Measurements from ENCODE around the gene WDR91.
A peak's percentile ranks its signal among the peaks of the same experiment; 100 is the strongest.
"Not testable (repeated sequence)": the region's sequence is repeated elsewhere in the genome, so short reads cannot be mapped to it uniquely, and the experiment has no call there.

WDR91 gene

DNA sequence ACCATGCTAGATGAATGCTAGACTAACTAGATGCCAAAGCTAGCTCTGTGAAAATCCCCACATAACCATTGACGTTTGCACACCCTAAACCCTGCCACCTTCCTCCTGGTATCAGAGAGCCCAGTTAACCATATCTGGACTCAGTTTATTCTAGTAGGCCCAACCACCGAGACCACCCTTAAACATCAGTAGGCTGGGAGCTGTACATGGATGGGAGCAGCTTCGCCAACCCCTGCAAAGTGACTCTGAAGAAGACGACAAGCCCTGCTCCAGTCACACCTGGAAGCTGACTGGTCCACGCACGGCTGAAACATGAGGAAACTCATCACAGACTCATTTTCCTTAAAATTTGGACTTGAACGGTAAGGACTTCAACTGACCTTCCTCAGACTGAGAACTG is 36.4 kb downstream of the WDR91 start:
- no peak for DNase-seq

DNA sequence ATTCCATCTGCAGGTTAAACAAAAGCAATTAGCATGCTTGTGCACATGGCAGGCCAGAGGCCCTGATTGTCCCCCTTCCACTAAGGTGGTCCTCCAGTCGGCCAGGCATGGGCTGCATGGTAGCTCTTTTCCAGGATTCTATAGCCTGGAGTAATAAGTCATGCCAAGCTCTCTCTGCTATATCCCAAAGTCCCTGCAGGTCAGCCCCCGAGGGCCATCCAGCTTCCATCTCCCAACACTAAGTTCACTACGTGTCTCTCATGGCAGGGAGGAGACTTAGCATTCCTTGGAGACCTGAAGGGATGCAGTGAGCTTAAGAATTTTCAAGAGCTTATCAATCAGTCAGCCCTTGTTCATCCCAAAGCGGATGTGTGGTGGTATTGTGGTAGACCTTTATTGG is 37.4 kb downstream of the WDR91 start:
- DNase-seq: not testable (repeated sequence)

DNA sequence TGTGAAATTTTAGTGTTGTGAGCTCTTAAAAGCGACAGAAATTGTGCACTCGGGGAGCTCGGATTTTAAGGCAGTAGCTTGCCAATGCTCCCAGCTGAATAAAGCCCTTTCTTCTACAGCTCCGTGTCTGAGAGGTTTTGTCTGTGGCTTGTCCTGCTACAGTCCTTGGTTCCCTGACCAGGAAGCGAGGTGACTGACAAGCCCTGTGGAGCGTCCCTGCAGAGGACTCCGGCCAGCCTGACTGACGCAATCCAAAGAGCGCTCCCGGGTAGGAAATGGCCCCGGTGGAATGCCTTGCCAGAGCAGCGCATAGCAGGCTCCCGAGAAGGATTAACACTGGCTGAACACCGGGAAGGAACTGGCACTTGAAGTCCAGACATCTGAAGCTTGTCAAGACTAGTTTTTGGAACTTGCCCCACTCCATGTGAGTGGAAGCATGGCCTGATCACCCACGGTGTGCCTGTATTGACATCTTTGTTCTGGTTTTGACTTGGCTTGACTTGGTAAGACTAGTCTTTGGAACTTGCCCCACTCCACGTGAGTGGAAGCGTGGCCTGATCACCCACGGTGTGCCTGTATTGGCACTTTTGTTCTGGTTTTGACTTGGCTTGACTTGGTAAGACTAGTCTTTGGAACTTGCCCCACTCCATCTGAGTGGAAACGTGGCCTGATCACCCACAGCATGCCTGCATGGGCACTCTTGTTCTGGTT is 39.6 kb downstream of the WDR91 start:
- DNase-seq: peak; percentile 23

DNA sequence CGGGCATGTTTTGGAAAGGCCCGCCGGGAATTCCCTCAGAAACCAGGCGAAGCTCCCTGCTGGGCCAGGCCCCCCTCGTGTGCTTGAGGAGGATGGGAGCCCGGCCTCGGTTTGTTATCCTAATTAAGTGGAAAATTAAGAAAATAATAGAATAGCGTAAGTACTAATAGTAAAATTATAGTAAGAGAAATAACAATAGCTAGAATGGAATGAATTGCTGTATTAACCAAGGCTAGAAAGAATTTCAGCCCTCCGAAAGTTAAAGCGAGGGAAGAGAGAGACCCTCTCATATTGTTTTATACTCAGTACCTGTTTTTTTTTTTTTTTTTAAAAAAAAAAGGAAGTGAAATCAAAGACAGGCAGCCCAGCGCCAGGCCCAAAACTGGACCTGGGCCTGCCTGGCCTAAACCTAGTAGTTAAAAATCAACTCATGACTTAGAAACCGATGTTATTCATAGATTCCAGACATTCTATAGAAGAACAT is 40.3 kb downstream of the WDR91 start:
- DNase-seq: not testable (repeated sequence)

DNA sequence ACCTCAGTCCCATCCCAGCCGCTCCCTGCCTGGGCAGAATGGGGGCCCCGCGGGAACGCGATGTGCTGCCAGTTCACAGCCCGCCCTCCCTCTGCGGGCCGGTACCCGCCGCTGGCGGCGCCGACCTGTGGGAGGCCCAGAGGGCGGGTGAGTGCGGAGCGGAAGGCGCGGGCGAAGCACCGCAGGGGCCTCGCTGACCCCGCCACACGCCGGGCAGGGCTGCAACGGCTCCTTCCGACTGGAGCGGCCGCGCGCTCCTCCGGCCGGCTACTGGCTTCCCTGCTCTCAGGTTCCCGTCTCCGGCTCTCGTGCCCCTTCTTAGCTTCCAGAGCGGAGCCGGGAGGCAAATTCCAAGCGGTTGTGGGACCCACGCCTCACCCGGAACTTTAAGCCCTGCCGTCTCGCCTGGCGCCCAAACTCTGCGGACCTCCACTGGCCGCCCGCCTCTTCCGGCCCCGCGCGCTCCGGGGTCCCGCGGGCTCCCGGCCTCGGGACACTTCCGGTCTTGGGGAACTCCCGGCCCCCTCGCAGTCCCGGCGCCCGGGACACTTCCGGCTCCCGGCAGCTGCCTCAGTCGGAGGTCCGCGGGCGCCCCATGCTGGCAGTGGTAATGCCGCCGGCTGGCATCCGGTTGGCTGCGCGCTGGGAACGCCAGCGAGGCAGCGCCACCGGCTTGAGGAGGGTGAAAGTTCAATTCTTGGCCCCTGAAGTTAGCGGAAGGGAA is 40.9 kb downstream of the WDR91 start, which contains the start of gene CYREN:
TSS of gene CYREN (minus strand) at position 434 of the 724 bp plus-strand sequence. CDS start 1,785 bp downstream, outside the sequence.
- DNase-seq: peak; percentile 96

DNA sequence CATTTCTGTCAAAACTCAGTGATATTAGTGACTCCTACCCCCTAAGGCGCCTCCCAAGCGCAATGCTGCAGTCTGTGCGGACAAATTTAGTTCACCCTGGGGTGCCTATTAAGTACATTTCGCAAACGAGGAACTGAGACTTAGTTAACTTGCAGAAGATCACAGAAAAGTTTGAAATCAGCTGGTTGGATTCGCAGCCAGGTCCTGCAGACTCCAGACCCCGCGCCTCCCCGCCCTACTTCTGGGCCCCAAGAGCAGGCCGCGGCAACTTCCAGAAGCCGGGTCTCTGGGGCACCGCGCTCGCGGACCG is 41.4 kb downstream of the WDR91 start:
- no peak for DNase-seq

DNA sequence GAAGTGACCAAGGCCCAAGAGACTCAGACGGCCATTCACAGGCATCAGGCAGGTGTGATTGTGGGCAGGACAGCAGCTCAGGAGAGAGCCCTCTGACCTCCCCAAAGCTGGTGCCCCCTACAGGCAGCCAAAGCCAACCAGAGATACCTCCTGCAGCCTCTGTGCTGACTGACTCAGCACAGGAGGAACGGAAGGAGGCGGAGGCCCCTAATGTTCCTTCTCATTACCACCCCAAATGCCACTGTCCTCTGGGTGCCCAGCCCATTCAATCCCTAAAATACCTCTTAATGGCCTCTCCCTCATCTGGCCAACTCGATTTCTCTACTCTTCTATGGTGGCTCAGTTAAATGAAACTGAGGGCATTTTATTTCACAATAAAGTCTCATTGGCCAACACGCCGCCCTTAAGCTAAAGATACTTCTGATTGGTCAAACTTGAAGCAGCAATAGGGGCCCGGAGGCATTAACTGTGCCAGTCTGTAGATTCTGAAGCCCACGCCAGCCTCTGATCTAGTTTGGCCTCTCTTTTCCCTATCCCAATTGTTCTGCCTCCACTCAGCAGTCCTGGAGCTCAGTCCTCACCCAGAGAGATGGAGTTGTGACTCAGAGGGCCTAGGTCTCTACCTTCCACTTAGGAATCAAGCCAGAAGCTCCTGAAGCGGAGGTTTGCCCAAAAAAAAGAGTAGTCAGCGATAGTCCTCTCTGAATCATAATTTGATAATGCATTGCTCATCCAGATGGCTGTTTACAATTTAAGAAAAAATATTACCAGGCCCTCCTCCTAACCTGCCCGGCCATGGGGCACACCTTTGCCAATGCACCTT is 42.0 kb downstream of the WDR91 start:
- peak; percentile 5 for DNase-seq

DNA sequence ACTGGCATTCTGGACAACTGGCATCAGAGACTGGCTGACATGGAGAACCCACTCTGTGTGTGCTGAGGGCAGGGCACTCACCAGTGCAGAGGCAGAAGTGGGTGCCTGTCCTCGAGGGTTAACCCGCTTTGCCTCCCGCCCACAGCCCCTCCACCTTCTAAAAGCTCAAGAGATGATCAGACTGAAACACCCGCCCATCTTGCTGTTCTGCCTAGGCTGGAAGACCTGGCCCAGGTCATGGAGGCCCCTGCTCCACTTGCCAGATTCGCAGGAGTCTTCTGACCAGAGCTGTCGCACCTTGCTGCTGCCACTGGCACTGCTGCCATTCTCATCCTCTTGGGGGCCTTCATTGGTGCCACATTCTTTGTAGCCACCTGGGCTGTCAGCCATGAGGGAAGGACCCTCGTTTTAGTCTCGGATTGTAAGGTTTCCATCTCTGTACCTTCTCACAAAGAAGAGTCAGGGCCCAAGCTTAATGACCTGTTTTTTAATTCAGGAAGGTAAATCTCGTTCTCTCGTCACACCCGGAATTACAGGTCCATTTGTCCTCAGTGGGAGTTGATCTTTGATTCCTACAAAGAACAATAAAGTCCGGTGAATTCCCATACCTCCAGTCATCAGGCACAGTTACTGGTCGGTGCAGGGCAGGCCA is 42.7 kb downstream of the WDR91 start:
- no peak for DNase-seq

DNA sequence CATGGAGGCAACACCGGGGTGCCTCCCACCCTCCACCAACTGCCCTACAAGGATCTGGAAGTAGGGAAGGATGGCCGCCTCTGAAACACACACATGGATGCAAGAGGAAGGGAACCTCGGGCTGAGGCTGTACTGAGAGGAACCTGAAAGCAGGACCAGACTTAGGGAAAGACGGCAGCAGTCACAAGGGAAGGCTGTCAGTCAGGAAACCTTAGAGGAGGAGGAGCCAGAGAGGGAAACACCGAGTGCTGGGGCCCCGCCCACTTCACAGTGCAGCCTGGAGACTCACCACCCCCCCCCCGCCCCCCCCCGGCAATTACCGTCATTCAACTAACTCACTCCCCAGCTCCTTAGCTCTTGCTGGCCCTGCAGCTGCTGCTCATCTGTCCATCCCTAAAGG is 43.3 kb downstream of the WDR91 start:
- DNase-seq: no peak

DNA sequence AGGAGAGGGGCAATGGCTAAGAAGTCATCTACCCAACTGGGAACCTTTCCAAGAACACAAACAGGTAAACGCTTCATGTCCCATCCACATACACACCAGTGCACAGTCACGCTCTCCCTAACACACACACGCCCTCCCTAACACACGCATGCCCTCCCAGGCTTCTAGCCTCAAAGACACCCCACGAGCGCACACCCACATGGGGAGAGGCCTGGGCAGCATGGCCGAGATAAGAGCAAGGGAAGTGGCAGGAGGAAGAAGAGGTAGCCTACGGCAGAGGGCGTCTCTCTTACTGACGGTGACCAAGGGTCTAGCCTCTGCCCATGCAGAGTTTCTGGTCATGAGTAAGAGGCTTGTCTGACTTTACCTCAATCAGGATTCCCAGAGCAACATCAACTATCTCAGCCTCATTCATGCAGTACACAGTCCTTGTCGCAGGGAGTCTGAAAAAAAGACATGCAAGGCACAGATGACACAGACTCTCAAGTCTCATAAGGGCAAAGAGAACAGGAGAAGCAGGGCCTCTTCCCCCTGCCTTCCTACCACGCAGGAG is 43.9 kb downstream of the WDR91 start:
- no peak for DNase-seq

DNA sequence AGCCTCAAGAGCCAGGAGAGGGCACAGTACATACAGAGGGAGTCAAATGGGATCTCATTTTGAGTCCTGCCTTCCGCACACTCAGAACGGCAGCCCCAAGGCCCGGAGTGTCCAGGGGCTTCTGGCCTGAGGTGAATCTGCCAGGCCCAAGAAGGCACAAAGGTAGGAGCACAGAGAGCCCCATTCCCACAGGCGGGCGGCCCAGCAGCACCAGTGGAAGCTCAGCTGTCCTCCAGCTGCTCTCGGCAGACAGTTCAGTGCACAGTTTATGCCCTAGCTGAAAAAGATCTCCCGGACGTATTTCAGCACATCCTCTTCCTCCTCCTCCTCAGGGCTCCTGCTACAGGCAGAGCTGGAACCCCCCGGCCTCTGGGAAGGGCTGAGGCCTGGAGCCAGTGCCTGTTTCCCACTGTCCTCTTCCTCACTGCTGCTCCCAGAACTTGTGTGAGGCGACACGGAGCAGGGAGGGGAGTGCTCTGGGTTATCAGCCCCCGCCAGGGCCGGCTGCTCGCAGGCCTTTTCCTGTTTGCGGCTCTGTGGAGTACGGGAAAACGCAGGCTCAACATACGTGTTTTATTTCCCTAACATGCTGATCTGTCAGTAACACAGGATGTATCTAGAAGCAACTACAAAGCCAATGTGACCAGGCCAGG is 44.9 kb downstream of the WDR91 start:
- no peak for DNase-seq

DNA sequence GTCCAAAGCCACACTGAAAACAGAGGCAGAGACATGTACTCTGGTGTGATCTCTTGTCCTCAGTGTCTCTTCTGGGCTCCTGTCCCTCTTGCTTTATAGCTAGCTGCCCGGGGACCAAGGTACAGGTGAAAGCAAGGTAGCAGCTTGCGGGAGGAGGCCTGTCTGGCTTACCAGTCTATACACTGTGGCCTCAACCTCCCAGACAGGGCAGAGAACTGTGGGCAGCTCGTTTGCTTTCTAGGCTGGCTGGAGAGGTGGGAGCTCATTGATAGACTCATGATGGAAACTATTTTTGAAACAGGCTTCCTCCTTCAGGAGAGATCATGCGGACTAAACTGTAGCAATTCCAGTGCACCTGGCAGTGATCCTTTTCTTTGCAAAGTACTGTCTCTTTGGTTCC is 45.5 kb downstream of the WDR91 start:
- no peak for DNase-seq

DNA sequence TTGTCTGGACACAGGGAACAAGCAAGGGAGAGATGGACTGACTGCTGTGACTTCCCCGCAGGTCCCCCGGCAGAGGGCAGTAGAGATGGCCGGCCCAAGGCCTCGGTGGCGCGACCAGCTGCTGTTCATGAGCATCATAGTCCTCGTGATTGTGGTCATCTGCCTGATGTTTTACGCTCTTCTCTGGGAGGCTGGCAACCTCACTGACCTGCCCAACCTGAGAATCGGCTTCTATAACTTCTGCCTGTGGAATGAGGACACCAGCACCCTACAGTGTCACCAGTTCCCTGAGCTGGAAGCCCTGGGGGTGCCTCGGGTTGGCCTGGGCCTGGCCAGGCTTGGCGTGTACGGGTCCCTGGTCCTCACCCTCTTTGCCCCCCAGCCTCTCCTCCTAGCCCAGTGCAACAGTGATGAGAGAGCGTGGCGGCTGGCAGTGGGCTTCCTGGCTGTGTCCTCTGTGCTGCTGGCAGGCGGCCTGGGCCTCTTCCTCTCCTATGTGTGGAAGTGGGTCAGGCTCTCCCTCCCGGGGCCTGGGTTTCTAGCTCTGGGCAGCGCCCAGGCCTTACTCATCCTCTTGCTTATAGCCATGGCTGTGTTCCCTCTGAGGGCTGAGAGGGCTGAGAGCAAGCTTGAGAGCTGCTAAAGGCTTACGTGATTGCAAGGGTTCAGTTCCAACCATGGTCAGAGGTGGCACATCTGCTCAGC is 46.8 kb downstream of the WDR91 start:
- DNase-seq: no peak

DNA sequence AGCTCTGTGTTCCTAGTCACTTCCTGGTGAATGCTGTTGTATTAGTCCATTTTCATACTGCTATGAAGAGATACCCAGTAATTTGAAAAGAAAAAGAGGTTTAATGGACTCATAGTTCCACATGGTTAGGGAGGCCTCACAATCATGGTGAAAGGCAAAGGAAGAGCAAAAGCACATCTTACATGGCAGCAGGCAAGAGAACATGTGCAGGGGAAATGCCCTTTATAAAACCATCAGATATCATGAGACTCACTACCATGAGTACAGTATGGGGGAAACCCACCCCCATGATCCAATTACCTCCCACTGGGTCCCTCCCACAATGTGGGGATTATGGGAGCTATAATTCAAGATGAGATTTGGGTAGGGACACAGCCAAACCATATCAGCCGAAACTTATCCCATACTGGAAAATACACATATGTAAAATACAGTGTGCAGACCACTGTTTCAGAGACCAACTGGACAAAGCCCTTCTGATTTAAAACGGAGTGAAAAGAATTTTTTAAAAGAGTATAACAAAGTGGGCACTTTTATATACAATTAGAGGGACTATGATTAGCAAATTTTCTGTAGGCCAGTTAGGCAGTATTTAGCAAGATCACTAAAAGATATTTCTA is 48.8 kb downstream of the WDR91 start:
- DNase-seq: no peak

DNA sequence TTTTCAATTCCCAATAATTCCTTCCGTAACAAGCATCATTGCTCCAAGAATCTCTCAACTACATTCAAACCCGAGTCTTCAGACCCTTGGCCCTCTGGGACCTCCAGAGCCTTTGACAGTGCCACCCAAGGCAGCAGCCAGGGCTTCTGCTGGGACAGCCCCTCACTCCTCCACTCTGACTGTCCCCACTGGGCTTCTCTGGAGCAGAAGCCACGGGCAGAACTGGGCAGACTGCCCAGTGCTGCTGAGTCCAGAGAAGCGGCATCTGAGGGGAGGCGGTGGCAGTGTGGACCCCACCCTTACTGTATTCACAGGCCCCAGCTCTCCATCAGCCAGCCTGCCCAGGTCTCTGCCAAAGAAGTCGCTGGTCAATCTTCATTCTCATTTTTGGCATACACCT is 49.7 kb downstream of the WDR91 start:
- DNase-seq: no peak

DNA sequence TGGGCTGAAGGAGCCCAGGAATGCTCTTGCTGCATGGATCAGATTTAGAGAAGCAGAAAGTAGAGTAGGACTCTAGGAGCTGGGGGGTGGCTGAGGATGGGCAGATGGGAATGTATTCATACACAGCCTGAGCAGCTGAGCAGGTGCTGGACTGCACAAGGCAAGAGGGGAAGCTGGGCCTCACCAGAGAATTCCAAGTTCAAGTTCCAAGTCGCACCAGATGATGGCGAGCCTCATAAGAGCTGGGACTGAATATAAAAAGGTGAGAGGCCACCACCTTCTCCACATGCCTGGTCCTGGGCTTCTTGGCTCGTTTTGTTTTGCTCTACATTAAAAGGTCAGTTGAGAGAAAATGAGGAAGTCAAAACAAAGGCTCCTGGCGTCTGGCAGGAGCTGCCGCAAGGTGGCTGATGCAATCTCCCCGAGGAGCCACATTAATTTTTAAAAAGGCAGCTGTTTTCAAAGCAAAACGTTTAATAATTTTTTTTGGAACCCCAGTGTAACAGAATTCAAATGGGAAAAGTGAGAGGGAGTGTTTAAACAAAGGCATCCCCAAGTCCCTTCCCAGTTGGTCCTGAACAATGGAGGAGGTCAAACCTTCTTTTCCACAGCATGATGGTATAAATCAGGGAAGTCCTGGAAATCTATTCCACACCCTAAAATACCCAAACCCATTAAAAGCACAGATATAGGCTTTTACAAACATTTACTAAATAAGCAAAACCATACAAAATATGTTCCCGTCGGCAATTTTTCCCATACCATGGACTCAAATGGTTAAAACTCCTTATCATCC is 50.3 kb downstream of the WDR91 start:
- peak; percentile 18 for DNase-seq

DNA sequence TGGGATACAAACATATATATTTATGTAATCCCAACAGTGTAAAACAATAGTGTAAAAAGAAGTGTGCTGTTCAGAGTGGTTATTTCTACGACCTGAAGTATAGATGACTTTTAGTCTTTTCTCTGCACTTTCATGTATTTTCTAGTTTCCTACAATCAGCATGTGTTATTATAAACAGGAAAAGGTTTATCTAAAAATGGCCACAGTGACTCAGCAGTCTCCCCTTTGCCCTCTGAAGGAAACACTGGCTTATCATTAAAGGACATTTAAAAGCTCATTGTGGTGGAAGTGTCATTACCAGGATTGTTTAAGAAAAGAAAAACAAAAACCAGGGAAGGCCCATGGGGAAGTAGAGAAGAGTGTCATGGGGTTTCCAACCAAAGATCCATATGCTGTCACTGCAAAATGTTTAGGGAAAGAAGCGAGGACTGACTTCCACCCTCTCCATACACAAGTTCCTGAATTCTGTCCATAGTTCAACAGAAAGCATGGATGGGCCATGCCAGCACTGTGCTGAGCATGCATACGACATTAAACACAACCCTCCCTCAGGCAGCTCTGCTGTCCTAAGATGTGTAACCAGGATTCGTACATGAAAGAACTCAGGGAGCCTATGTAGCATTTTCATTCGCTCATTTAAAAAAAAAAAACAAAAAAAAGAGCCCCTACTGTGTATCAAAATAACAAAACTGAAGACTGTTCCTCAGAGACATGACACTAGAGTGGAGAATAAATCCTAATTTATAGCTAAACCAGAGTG is 51.0 kb downstream of the WDR91 start:
- no peak for DNase-seq

DNA sequence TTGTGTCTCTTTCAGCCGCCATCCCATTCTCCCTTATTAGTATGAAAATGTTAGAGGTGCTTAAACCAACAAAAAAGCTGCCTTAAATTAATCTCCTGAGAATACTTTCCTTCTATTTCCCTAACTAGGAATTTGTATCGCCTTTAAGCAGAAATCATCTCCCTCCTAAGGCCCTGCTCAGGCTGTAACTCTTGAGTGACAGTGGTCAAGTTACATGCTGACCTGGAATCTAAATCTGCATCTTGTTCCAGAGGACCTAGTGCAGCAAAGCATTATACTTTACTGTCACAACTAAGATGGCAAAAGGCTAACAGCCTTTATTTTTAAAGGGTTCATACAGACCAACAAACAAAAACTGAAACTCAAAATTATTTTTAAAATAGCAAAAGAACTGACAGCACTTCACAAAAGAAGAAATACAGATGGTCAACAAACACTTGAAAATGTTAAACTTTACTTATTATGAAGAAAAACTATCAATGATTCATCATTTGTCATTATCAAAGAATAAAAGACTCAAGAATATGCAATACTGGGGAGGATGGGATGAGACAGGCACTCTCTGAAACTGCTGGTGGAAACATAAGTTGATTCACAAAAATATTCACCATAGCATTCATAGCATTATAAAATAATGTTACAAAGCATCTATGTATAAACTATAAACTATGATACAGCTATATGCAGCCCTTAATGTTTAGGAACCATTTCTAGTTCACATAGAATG is 51.8 kb downstream of the WDR91 start:
- DNase-seq: no peak

DNA sequence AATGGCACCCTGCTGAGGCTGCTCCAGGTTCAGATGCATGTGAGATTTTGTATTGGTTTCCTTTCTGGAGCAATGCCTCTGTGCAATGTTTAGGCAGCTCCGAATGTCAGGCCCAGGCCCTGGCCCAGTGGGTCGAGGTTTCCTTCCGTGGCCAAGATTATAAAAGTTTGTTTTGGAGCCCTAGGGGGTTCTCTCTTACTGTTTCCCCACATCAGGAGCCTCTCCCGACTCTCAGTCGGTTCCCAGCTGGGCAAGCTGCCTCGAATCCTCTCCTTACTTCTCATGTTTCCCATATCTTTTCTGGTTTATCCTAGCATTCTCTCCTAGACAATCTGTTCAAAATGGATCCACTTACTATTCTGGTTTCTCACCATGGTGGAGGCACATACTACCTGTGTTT is 52.5 kb downstream of the WDR91 start:
- DNase-seq: no peak

Measured in retina (tissue), 1 donor.